Right forelimb (tissue), 1 donor: Measurements from ENCODE around the gene POLR1E.

Experiments used
- DNase-seq: peaks from one replicate; pipeline ENCODE4 v3.0.0-alpha.2; 2018

The POLR1E gene

GRCh38 chr9:37541465-37541864, 55.7 kb downstream of the POLR1E start:
- DNase-seq, result no peak

- no peak for DNase-seq
These were observed 56.7 kb downstream of the POLR1E start for GRCh38 chr9:37542488-37542887.

- no peak for DNase-seq
These were observed 57.1 kb downstream of the POLR1E start for GRCh38 chr9:37542895-37543294.

- DNase-seq, result no peak
These were observed 57.7 kb downstream of the POLR1E start for GRCh38 chr9:37543468-37543867.

- DNase-seq, result no peak
These were observed 61.7 kb downstream of the POLR1E start for GRCh38 chr9:37547328-37547878.

DNA sequence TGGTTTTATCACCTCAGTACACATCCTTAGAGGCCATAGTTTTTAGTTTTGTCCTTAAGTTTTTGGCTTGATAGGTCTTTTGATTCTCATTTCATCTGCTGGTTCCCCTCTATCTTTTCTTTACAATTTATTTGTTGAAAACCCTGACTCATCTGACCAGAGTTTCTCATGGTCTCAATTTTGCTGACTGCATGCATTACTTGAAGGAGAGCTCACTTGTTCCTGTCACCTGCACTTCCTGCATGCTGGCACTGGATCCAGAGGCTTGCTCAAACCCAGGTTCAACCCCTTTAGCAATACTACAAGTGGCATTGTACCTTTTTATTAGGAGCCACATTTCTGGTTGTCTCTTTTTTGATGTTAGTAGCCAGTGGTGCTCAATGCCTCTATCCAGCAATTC, 63.8 kb downstream of the POLR1E start:
- no peak for DNase-seq

DNA sequence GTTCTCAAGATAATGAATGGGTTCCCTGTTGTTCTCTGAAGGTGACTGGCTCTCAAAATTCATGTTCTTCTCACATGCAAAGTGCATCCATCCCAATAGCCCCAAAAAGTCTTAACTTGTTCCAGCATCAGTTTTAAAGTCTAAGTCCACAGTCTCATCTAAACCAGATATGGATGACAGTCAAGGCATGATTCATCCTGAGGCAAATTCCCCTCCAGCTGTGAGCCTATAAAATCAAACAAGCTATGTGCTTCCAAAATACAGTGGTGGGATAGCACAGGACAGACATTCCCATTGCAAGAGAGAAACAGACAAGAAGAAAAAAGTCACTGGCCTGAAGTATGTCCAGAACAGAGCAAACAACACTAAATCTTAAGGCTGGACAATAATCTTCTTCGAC, 65.0 kb downstream of the POLR1E start:
- DNase-seq, result no peak

DNA sequence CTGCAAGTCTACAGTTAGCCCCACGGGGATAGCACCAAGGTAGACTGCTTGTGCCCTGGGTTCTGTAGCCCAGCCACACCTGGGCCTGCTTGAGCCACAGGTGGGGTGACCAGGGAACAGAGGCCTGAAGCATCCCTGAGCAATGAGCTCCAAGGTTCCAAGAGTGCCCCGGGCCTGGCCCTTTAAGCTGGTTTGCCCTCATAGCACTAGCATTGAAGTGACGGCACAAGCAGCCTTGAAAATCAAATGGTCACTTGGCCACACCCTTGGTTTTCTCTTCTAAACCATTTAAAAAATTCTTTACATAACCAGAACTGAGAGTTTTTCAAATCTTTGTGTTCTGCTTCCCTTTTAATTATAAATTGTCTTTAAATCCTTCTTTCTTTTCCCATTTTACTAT, 65.7 kb downstream of the POLR1E start:
- DNase-seq, result no peak

DNA sequence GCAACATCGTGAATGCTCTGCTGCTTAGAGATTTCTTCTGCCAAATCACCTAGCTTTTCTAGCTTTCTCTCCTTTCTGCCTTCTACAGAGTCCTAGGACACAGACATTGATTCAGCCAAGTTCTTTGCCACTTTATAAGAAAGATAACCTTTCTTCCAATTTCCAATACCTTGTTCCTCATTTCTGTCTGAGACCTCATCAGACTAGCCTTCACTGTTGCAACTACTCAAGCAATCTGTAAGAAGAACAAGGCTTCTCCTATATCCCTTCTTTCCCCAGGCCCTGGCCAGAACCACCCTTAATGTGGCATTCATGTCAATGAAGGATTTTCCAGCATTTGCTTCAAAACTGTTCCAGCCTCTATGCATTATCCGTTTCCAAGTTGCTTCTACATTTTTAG, 66.1 kb downstream of the POLR1E start:
- DNase-seq, result no peak
